ENCODE data around the gene CRY2. TPM values are rescaled to one million over a fixed set of nuclear protein-coding genes. Genes with fewer than 3 reads are reported as not detected.

The CRY2 gene
- total RNA-seq, 2 donors from 2014 or later, result 19.8 to 20.1 TPM

- Mint-ChIP-seq H3K36me3 (ENCODE audit: low read depth) (peaks cover 27% of the 10 kb centered on the region), H3K27ac (no peak overlapping the region), H3K4me3 (no peak overlapping the region), H3K4me1 (peaks cover 11% of the 10 kb centered on the region), H3K27me3 (ENCODE audit: insufficient read depth) (no peaks in the 10 kb centered on the region), H3K9me3 (no peaks in the 10 kb centered on the region)
- WGBS, 2 experiments (ENCODE audit: insufficient coverage in 1 of 2, insufficient read length in 1 of 2), result 92 to 94% methylated on average over 8 to 14 of the region's 14 CpGs
- no peak for DNase-seq
- no peak for TF ChIP-seq CTCF (conservative IDR thresholded peaks at IDR 0.05)
- peaks cover 4% of the 10 kb centered on the region for H3K4me1 ChIP-seq (ENCODE audit: control insufficient read depth, insufficient read depth, low read length)
- no peak overlapping the region for H3K4me3 ChIP-seq (ENCODE audit: low read length)
- H3K27me3 ChIP-seq (ENCODE audit: control insufficient read depth, insufficient read depth, low read length, poor library complexity, severe bottlenecking), result no peaks in the 10 kb centered on the region
- H3K9me3 ChIP-seq (ENCODE audit: control insufficient read depth, low read length), result no peaks in the 10 kb centered on the region
- peaks cover 25% of the 10 kb centered on the region for H3K36me3 ChIP-seq (ENCODE audit: control insufficient read depth, insufficient read depth, low read length)
- H3K9ac ChIP-seq (ENCODE audit: extremely low read depth, low read length, poor library complexity, severe bottlenecking), result no peak overlapping the region
- H3K27ac ChIP-seq (ENCODE audit: low read depth, low read length), result no peak overlapping the region
Measured at GRCh38 chr11:45930031-45930794, 82.9 kb downstream of the CRY2 start.

GRCh38 chr11:45930951-45931570, 83.8 kb downstream of the CRY2 start:
- Mint-ChIP-seq H3K27me3 (ENCODE audit: insufficient read depth) (no peaks in the 10 kb centered on the region), H3K4me3 (no peak overlapping the region), H3K36me3 (ENCODE audit: low read depth) (peaks cover 28% of the 10 kb centered on the region), H3K4me1 (peaks cover 11% of the 10 kb centered on the region), H3K27ac (no peak overlapping the region), H3K9me3 (no peaks in the 10 kb centered on the region)
- WGBS, 2 experiments (ENCODE audit: insufficient coverage in 1 of 2, insufficient read length in 1 of 2), result 95 to 100% methylated on average over 7 to 8 of the region's 8 CpGs
- Histone ChIP-seq H3K4me3 (ENCODE audit: low read length) (no peak overlapping the region), H3K27me3 (ENCODE audit: control insufficient read depth, insufficient read depth, low read length, poor library complexity, severe bottlenecking) (no peaks in the 10 kb centered on the region), H3K4me1 (ENCODE audit: control insufficient read depth, insufficient read depth, low read length) (peaks cover 6% of the 10 kb centered on the region), H3K36me3 (ENCODE audit: control insufficient read depth, insufficient read depth, low read length) (peaks cover 33% of the 10 kb centered on the region), H3K9me3 (ENCODE audit: control insufficient read depth, low read length) (no peaks in the 10 kb centered on the region), H3K9ac (ENCODE audit: extremely low read depth, low read length, poor library complexity, severe bottlenecking) (no peak overlapping the region), H3K27ac (ENCODE audit: low read depth, low read length) (no peak overlapping the region)
- DNase-seq, result no peak
- no peak for TF ChIP-seq CTCF (conservative IDR thresholded peaks at IDR 0.05)

- Mint-ChIP-seq H3K27me3 (ENCODE audit: insufficient read depth) (no peaks in the 10 kb centered on the region), H3K4me3 (no peak overlapping the region), H3K9me3 (no peaks in the 10 kb centered on the region), H3K27ac (no peak overlapping the region), H3K36me3 (ENCODE audit: low read depth) (peaks cover 31% of the 10 kb centered on the region), H3K4me1 (peaks cover 11% of the 10 kb centered on the region)
- no peaks in the 10 kb centered on the region for H3K27me3 ChIP-seq (ENCODE audit: control insufficient read depth, insufficient read depth, low read length, poor library complexity, severe bottlenecking)
- peaks cover 6% of the 10 kb centered on the region for H3K4me1 ChIP-seq (ENCODE audit: control insufficient read depth, insufficient read depth, low read length)
- TF ChIP-seq CTCF (conservative IDR thresholded peaks at IDR 0.05), result no peak
- H3K27ac ChIP-seq (ENCODE audit: low read depth, low read length), result no peak overlapping the region
- peaks cover 38% of the 10 kb centered on the region for H3K36me3 ChIP-seq (ENCODE audit: control insufficient read depth, insufficient read depth, low read length)
- 89 to 94% methylated on average over 6 to 10 of the region's 10 CpGs for WGBS, 2 experiments (ENCODE audit: insufficient coverage in 1 of 2, insufficient read length in 1 of 2)
- no peak overlapping the region for H3K4me3 ChIP-seq (ENCODE audit: low read length)
- DNase-seq, result no peak
- H3K9me3 ChIP-seq (ENCODE audit: control insufficient read depth, low read length), result no peaks in the 10 kb centered on the region
- H3K9ac ChIP-seq (ENCODE audit: extremely low read depth, low read length, poor library complexity, severe bottlenecking), result no peak overlapping the region
Measured at GRCh38 chr11:45931739-45932138, 84.5 kb downstream of the CRY2 start.
